A549 (cell line): ENCODE data around the gene SPAG17.

Experiments used
- BHLHE40 ChIP-seq: IDR thresholded peaks from 2 replicates; pipeline ENCODE4 v1.6.1; 2012; ENCODE audit warnings: low read depth, low read length, inconsistent platforms
- POLR2A ChIP-seq: IDR thresholded peaks from 2 replicates; pipeline ENCODE4 v1.6.1; 2012; ENCODE audit warnings: mild to moderate bottlenecking, low read length

GRCh38 chr1:117967881-117968280 is 217.1 kb downstream of the SPAG17 start:
- TF ChIP-seq POLR2A: no peak
- no peak for TF ChIP-seq BHLHE40
